ENCODE measurements around the gene SNAP47. TPM values are rescaled to one million over a fixed set of nuclear protein-coding genes. Genes with fewer than 3 reads are reported as not detected.
A peak's percentile ranks its signal among the peaks of the same experiment; 100 is the strongest.

Gene SNAP47
- total and polyA plus RNA-seq, 9 of the 15 experiments (the other 6 are each of a cell fraction or from before 2014, with no cell fraction given): 2.5 to 41.3 (median 32.6) TPM

DNA sequence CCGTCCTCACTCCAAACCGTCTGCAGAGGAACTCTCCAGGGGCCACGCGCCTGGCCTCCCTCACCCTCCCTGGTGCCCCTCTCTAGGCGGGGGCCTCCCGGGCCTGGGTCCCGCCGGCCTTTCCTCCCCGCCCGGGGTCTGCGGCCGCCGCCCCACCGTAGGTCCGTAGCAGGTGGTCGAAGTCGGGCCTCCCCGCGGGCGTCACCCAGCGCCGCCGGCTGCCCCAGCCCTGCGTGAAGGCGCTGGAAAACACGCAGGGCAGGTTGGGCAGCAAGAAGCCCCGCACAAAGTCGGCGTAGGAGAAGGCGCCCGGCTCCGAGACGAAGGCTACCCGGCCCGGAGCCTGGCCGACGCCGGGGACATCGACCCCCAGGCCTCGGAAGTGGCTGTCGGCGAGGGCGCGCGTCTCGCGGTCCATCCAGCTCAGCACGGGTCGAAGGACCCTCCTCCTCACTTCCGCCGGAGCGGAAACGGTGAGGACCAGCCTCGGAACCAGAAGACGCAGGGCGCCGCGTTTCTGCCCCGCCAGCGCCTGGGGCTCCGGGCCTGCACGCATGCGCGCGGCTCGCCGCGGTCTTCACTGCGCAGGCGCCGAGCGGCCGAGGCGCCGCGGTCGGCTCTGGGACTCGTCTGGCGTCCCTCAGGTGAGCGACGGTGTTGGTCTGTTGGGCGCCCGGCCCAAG lies at the start of gene SNAP47, which contains the start of gene JMJD4 (continued):
- TF ChIP-seq, protein P1, sequence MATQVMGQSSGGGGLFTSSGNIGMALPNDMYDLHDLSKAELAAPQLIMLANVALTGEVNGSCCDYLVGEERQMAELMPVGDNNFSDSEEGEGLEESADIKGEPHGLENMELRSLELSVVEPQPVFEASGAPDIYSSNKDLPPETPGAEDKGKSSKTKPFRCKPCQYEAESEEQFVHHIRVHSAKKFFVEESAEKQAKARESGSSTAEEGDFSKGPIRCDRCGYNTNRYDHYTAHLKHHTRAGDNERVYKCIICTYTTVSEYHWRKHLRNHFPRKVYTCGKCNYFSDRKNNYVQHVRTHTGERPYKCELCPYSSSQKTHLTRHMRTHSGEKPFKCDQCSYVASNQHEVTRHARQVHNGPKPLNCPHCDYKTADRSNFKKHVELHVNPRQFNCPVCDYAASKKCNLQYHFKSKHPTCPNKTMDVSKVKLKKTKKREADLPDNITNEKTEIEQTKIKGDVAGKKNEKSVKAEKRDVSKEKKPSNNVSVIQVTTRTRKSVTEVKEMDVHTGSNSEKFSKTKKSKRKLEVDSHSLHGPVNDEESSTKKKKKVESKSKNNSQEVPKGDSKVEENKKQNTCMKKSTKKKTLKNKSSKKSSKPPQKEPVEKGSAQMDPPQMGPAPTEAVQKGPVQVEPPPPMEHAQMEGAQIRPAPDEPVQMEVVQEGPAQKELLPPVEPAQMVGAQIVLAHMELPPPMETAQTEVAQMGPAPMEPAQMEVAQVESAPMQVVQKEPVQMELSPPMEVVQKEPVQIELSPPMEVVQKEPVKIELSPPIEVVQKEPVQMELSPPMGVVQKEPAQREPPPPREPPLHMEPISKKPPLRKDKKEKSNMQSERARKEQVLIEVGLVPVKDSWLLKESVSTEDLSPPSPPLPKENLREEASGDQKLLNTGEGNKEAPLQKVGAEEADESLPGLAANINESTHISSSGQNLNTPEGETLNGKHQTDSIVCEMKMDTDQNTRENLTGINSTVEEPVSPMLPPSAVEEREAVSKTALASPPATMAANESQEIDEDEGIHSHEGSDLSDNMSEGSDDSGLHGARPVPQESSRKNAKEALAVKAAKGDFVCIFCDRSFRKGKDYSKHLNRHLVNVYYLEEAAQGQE (IDR thresholded peaks at IDR 0.05; ENCODE audit: borderline replicate concordance): no peak
- TF ChIP-seq, protein P1 (CRISPR knock-in tag; IDR thresholded peaks at IDR 0.05; ENCODE audit: low read depth): peak; percentile 83
- peak; percentile 93 for TF ChIP-seq ZBTB7A (IDR thresholded peaks at IDR 0.05; ENCODE audit: borderline replicate concordance, control insufficient read depth, low read depth, low read length)
- TF ChIP-seq, protein P2, sequence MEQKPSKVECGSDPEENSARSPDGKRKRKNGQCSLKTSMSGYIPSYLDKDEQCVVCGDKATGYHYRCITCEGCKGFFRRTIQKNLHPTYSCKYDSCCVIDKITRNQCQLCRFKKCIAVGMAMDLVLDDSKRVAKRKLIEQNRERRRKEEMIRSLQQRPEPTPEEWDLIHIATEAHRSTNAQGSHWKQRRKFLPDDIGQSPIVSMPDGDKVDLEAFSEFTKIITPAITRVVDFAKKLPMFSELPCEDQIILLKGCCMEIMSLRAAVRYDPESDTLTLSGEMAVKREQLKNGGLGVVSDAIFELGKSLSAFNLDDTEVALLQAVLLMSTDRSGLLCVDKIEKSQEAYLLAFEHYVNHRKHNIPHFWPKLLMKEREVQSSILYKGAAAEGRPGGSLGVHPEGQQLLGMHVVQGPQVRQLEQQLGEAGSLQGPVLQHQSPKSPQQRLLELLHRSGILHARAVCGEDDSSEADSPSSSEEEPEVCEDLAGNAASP (IDR thresholded peaks at IDR 0.05): no peak
- peak; percentile 92 for TF ChIP-seq HCFC1 (IDR thresholded peaks at IDR 0.05; ENCODE audit: low read depth, low read length)
- TF ChIP-seq HNRNPK (IDR thresholded peaks at IDR 0.05; ENCODE audit: low read depth, low read length, poor library complexity, severe bottlenecking): peak; percentile 17
- peak; percentile 86 for TF ChIP-seq NR2C2 (CRISPR knock-in tag; IDR thresholded peaks at IDR 0.05)
- peak; percentile 88 for TF ChIP-seq NR2C2 (tag; IDR thresholded peaks at IDR 0.05)
- TF ChIP-seq ZC3H11A (IDR thresholded peaks at IDR 0.05; ENCODE audit: low read depth, low read length): peak; percentile 99
- no peak for TF ChIP-seq RFX5 (IDR thresholded peaks at IDR 0.05; ENCODE audit: low read depth, low read length)
- TF ChIP-seq HDAC8 (tag; IDR thresholded peaks at IDR 0.05): peak; percentile 72; the same call in 1 of the 2 replicates
- TF ChIP-seq ESRRB (CRISPR knock-in tag; IDR thresholded peaks at IDR 0.05; ENCODE audit: borderline replicate concordance): no peak
- no peak for TF ChIP-seq TEAD2 (tag; IDR thresholded peaks at IDR 0.05)
- TF ChIP-seq ETV6 (IDR thresholded peaks at IDR 0.05; ENCODE audit: borderline replicate concordance in 1 of 2, low read depth in 2 of 2, low read length in 1 of 2): 0 out of 4 replicates have a peak, but pooled peaks of 1 of the 2 experiments have one; percentile 75
- 0 out of 2 replicates have a peak, but pooled peaks have one; percentile 69 for TF ChIP-seq ETV6 (CRISPR knock-in tag; IDR thresholded peaks at IDR 0.05; ENCODE audit: borderline replicate concordance)
- TF ChIP-seq, protein P3, sequence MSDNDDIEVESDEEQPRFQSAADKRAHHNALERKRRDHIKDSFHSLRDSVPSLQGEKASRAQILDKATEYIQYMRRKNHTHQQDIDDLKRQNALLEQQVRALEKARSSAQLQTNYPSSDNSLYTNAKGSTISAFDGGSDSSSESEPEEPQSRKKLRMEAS (CRISPR knock-in tag; IDR thresholded peaks at IDR 0.05): peak; percentile 83
- TF ChIP-seq POLR2AphosphoS5 (IDR thresholded peaks at IDR 0.05; ENCODE audit: control insufficient read depth, insufficient read depth, low read depth, low read length): peak; percentile 81
